Mesodermal cell (in vitro differentiated cells): ENCODE data around the gene ARHGEF17.
A peak's percentile ranks its signal among the peaks of the same experiment; 100 is the strongest.

ENCODE experiments used
- H3K27ac ChIP-seq: 2 replicates; pipeline ENCODE4 v1.7.0; 2013; ENCODE audit warnings: mild to moderate bottlenecking, low read depth, low read length, moderate library complexity; ENCODE audit not compliant: severe bottlenecking
- H3K36me3 ChIP-seq: 2 replicates; pipeline ENCODE4 v1.7.1; 2013; ENCODE audit warnings: mild to moderate bottlenecking, low read length, moderate library complexity; ENCODE audit not compliant: control insufficient read depth, insufficient read depth
- H3K4me1 ChIP-seq: one replicate; pipeline ENCODE4 v1.7.1; 2013; ENCODE audit warnings: mild to moderate bottlenecking, low read length; ENCODE audit not compliant: insufficient read depth, control insufficient read depth, poor library complexity, severe bottlenecking
- H3K4me3 ChIP-seq: 2 replicates; pipeline ENCODE4 v1.7.0; 2013; ENCODE audit warnings: low read length, control low read depth, mild to moderate bottlenecking; ENCODE audit not compliant: insufficient read depth, poor library complexity, severe bottlenecking; ENCODE audit errors: extremely low read depth
- H3K9me3 ChIP-seq: 2 replicates; pipeline ENCODE4 v1.7.1; 2013; ENCODE audit warnings: mild to moderate bottlenecking, low read length, moderate library complexity; ENCODE audit not compliant: control insufficient read depth
- WGBS, 2 experiments: methylation state at CpG; one replicate each; pipeline ENCODE4 v1.1.5; 2013; ENCODE audit warnings: missing lambda C conversion rate in 2 of 2; ENCODE audit not compliant: insufficient coverage in 2 of 2; 5-methylcytosine and 5-hydroxymethylcytosine counted together

Gene ARHGEF17

DNA sequence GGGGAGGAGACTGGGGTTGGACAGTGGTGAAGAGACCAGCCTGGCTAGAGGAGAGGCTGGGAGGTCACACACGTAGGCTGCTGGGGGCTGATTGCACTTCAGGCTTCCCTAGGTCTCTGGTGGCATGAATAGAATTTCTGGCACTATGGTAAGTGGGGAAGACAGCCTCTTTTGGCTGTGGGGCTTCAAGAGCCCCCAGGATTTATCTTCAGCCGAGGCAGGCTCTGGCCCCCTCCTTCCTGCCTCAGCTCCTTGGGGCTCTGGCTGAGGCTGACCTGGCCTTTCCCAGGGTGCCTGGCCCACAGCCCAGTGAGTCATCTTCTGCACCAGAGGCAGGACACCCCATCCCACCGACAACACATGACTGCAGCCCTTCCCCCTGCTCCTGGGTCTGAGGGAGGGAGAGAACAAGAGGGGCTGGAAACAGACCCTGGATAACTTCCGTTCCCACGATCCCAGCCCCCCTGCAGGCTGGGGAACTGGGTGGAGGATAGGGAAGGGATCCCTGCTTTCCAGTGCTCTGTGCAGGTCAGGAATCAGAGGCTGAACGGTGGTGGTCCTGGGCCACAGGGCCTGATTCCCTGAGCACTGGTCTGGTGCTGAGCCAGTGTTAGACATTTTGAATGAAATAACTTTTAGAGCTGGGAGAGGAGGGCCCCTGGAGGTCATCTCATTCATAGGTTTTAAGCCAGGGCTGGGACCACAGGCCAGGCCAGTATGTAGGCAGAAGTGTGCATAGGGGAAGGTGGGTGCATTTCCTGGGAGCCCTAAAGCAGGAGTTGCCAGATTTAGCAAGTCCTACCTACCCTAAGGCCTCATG, 26.5 kb downstream of the ARHGEF17 start:
- Histone ChIP-seq H3K9me3 (no peaks in the 10 kb centered on the region), H3K4me3 (peak overlapping the region; percentile 10), H3K36me3 (peaks cover 35% of the 10 kb centered on the region), H3K4me1 (peaks cover 61% of the 10 kb centered on the region), H3K27ac (peak overlapping the region; percentile 98)
- 26 to 41% methylated on average over 4 to 5 of the region's 6 CpGs for WGBS, 2 experiments

- WGBS, 2 experiments = 21 to 25% methylated on average over 2 of the region's 4 CpGs
- H3K9me3 ChIP-seq = no peaks in the 10 kb centered on the region
- H3K36me3 ChIP-seq = peaks cover 37% of the 10 kb centered on the region
- peak overlapping the region; percentile 98 for H3K27ac ChIP-seq
- H3K4me3 ChIP-seq = peak overlapping the region; percentile 10
- peaks cover 55% of the 10 kb centered on the region for H3K4me1 ChIP-seq
These were observed 27.3 kb downstream of the ARHGEF17 start for GRCh38 chr11:73335204-73335923.

- no peak overlapping the region for H3K27ac ChIP-seq
- peaks cover 46% of the 10 kb centered on the region for H3K36me3 ChIP-seq
- H3K9me3 ChIP-seq = no peaks in the 10 kb centered on the region
- WGBS, 2 experiments = 100% methylated on average over 2 of the region's 2 CpGs; no CpG with 5 or more reads in 1 of the 2 experiments
- H3K4me3 ChIP-seq = no peak overlapping the region
- H3K4me1 ChIP-seq = peaks cover 37% of the 10 kb centered on the region
These were observed 29.8 kb downstream of the ARHGEF17 start for GRCh38 chr11:73337846-73338245.

DNA sequence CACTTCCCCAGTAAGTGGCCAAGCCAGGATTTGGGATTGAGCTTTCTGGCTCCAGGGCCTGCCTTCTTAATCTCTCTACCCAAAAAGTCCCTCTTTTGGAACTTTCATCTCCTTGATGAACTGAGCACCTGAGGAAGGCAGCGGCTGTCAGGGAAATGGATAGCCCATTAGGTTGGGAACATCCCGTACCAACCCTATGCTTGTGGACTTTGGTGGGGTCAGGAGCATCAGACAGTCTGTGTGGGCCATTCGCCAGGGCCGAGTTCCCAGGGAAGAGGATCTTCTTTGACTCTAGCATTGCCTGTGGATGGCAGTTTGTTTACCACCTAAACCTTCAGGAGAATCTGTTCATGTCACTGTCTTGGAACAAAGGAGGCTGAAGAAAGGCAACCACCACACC, 30.2 kb downstream of the ARHGEF17 start:
- Histone ChIP-seq H3K9me3 (no peaks in the 10 kb centered on the region), H3K4me3 (no peak overlapping the region), H3K4me1 (peaks cover 36% of the 10 kb centered on the region), H3K27ac (no peak overlapping the region), H3K36me3 (peaks cover 43% of the 10 kb centered on the region)
- 96 to 100% methylated on average over 3 to 4 of the region's 4 CpGs for WGBS, 2 experiments

DNA sequence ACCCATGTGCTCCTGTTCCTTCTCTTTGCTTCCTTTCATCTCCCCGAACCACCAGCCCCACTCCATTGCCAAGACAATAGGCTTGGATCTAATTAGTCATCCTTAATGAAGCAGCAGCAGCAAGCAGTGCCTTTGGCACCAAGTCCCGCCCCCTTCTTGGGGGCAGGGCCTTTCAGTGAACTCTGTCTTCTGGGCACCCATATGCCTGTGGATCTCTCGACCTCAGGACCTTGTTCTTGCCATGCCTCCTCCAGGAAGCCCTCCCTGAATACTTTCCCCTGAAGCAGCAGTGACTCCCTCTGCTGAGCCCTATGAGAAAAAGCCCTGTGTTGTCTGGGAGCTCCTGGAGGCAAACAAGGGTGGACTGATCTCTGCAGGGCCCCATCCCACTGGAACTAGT, 32.1 kb downstream of the ARHGEF17 start:
- Histone ChIP-seq H3K4me3 (no peak overlapping the region), H3K27ac (peak overlapping the region; percentile 67), H3K9me3 (no peaks in the 10 kb centered on the region), H3K4me1 (peaks cover 17% of the 10 kb centered on the region), H3K36me3 (peaks cover 47% of the 10 kb centered on the region)
- 57 to 72% methylated on average over 3 of the region's 3 CpGs for WGBS, 2 experiments

GRCh38 chr11:73342633-73343032, 34.6 kb downstream of the ARHGEF17 start:
- WGBS, 2 experiments = 7 to 42% methylated on average over 11 to 44 of the region's 54 CpGs
- peaks cover 40% of the 10 kb centered on the region for H3K36me3 ChIP-seq
- no peaks in the 10 kb centered on the region for H3K9me3 ChIP-seq
- H3K4me3 ChIP-seq = no peak overlapping the region
- peaks cover 10% of the 10 kb centered on the region for H3K4me1 ChIP-seq
- no peak overlapping the region for H3K27ac ChIP-seq

DNA sequence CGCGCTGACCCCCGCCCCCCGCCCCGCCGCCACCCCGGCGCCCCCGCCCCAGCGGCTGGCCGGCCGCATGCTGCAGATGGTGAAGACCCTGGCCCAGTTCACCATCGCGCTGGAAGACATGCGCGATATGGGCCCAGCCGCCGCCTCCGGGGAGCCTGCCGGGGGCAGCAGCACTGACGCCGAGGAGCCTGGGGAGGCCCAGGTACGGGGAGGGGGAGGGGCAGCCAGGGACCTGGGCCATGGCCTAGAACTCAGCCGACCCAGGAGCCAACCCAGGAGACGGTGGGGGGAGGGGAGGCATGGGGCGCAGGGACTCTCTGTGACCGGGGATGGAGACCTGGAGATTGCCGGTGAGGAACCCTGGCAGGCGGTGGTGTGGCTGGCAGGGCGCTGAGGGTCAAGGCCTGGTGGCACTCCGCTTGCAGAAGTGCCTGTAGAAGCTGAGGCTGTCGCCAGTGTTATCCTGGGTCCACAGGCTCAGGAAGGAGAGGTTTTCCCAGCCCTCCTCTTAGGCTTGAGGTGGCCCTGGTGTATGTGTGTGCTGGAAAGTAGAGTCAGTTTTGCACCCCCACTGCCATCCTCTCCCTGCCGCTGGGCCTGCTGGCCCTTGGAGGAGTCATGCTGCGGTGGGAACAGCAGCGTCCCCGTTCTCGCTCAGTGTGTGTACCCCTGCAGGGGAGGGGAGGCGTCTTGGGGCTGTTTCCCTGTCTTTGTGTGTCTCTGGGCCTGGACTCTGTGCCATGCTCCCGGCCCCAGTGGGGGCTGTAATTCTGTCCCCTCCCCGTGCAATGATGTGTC, 35.2 kb downstream of the ARHGEF17 start:
- Histone ChIP-seq H3K4me3 (no peak overlapping the region), H3K36me3 (peaks cover 40% of the 10 kb centered on the region), H3K27ac (no peak overlapping the region), H3K4me1 (peaks cover 10% of the 10 kb centered on the region), H3K9me3 (no peaks in the 10 kb centered on the region)
- WGBS, 2 experiments = 37 to 52% methylated on average over 27 to 37 of the region's 40 CpGs

GRCh38 chr11:73344191-73344607, 36.1 kb downstream of the ARHGEF17 start:
- WGBS, 2 experiments = 93 to 99% methylated on average over 12 to 16 of the region's 20 CpGs
- no peak overlapping the region for H3K27ac ChIP-seq
- H3K4me3 ChIP-seq = no peak overlapping the region

GRCh38 chr11:73345481-73346160, 37.5 kb downstream of the ARHGEF17 start:
- Histone ChIP-seq H3K4me3 (no peak overlapping the region), H3K4me1 (peaks cover 10% of the 10 kb centered on the region), H3K9me3 (no peaks in the 10 kb centered on the region), H3K27ac (no peak overlapping the region), H3K36me3 (peaks cover 45% of the 10 kb centered on the region)
- WGBS, 2 experiments = 94 to 95% methylated on average over 4 of the region's 5 CpGs

More at GRCh38 chr11:73344191-73344607, 36.1 kb downstream of the ARHGEF17 start:
- H3K36me3 ChIP-seq = peaks cover 44% of the 10 kb centered on the region
- H3K4me1 ChIP-seq = peaks cover 10% of the 10 kb centered on the region
- H3K9me3 ChIP-seq = no peaks in the 10 kb centered on the region
